ENCODE measurements around the gene SDK2.

- TF ChIP-seq CTCF (conservative IDR thresholded peaks at IDR 0.05; ENCODE audit: low read depth, low read length) (no peak), POLR2A (IDR thresholded peaks at IDR 0.05; ENCODE audit: low read depth, low read length) (no peak), MXI1 (IDR thresholded peaks at IDR 0.05; ENCODE audit: borderline replicate concordance, low read depth, low read length) (no peak), NFE2L2 (IDR thresholded peaks at IDR 0.05; ENCODE audit: low read depth, low read length) (no peak), MAZ (IDR thresholded peaks at IDR 0.05; ENCODE audit: borderline replicate concordance, low read depth, low read length) (no peak), CEBPB (IDR thresholded peaks at IDR 0.05; ENCODE audit: low read depth, low read length) (no peak), FOS (IDR thresholded peaks at IDR 0.05; ENCODE audit: low read depth, low read length) (no peak), ELK1 (IDR thresholded peaks at IDR 0.05; ENCODE audit: borderline replicate concordance, low read depth, low read length) (no peak), RAD21 (IDR thresholded peaks at IDR 0.05; ENCODE audit: low read length) (no peak), MAFK (IDR thresholded peaks at IDR 0.05; ENCODE audit: low read depth, low read length) (no peak), CHD1 (IDR thresholded peaks at IDR 0.05; ENCODE audit: low read depth, low read length) (no peak), BHLHE40 (IDR thresholded peaks at IDR 0.05; ENCODE audit: low read depth, low read length) (no peak), RFX5 (IDR thresholded peaks at IDR 0.05; ENCODE audit: low read depth, low read length) (no peak), USF2 (IDR thresholded peaks at IDR 0.05; ENCODE audit: low read depth, low read length) (no peak)
Observed at GRCh38 chr17:73422121-73422520, 222.1 kb downstream of the SDK2 start.
